ENCODE results near the gene CASP1. TPM values are rescaled to one million over a fixed set of nuclear protein-coding genes. Genes with fewer than 3 reads are reported as not detected.

CASP1 gene
- total and polyA plus RNA-seq, 2 experiments from 2014 or later = 0.12 TPM; not detected in 1

DNA sequence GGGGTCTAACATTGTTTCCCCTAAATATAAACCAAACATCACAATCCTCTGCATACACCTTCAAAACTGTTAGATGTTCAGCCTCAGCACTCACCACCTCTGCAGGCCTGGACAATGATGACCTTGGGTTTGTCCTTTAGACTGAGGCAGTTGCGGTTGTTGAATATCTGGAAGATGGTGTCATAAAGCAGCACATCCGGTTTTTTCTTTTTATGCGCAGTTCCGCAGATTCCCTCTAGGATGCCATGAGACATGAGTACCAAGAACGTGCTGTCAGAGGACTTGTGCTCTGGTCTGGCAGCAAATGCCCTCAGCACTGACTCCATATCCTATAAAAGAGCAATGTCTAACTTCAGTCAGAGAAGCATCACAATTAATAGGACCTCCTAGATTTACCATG is 34.8 kb downstream of the CASP1 start:
- H3K27me3 ChIP-seq = no peaks in the 10 kb centered on the region
- no peaks in the 10 kb centered on the region for H3K4me1 ChIP-seq (ENCODE audit: low read depth)
- DNase-seq (ENCODE audit: low read depth in 1 of 2, low spot score in 1 of 2) = no peak
- H3K9me3 ChIP-seq (ENCODE audit: low read depth) = no peaks in the 10 kb centered on the region
- TF ChIP-seq, protein P1, sequence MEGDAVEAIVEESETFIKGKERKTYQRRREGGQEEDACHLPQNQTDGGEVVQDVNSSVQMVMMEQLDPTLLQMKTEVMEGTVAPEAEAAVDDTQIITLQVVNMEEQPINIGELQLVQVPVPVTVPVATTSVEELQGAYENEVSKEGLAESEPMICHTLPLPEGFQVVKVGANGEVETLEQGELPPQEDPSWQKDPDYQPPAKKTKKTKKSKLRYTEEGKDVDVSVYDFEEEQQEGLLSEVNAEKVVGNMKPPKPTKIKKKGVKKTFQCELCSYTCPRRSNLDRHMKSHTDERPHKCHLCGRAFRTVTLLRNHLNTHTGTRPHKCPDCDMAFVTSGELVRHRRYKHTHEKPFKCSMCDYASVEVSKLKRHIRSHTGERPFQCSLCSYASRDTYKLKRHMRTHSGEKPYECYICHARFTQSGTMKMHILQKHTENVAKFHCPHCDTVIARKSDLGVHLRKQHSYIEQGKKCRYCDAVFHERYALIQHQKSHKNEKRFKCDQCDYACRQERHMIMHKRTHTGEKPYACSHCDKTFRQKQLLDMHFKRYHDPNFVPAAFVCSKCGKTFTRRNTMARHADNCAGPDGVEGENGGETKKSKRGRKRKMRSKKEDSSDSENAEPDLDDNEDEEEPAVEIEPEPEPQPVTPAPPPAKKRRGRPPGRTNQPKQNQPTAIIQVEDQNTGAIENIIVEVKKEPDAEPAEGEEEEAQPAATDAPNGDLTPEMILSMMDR (IDR thresholded peaks at IDR 0.05; ENCODE audit: low read depth, low read length) = no peak
- no peak overlapping the region for H3K4me3 ChIP-seq
- no peak overlapping the region for H3K27ac ChIP-seq
- no peaks in the 10 kb centered on the region for H3K36me3 ChIP-seq

DNA sequence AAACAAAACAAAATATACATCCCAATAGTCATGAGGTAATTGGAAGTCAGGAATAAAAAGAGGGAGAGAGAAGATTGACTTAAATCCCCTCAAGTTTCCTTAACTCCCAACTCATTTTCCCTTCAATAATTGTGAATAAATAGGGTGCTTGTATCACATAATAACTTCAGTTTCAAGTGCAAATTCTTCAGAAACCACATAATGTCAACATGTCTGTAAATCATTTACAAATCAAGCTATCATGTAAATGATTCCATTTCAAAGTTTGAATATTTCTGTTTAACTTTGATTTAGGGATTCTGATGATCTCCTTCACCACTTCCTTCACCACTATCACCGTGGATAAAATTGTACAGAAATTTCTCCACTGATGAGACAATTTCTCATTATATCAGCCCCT is 35.2 kb downstream of the CASP1 start:
- Histone ChIP-seq H3K36me3 (no peaks in the 10 kb centered on the region), H3K27me3 (no peaks in the 10 kb centered on the region), H3K4me1 (ENCODE audit: low read depth) (no peaks in the 10 kb centered on the region), H3K27ac (no peak overlapping the region), H3K4me3 (no peak overlapping the region), H3K9me3 (ENCODE audit: low read depth) (no peaks in the 10 kb centered on the region)
- TF ChIP-seq, protein P1 (IDR thresholded peaks at IDR 0.05; ENCODE audit: low read depth, low read length) = no peak
- no peak for DNase-seq (ENCODE audit: low read depth in 1 of 2, low spot score in 1 of 2)

DNA sequence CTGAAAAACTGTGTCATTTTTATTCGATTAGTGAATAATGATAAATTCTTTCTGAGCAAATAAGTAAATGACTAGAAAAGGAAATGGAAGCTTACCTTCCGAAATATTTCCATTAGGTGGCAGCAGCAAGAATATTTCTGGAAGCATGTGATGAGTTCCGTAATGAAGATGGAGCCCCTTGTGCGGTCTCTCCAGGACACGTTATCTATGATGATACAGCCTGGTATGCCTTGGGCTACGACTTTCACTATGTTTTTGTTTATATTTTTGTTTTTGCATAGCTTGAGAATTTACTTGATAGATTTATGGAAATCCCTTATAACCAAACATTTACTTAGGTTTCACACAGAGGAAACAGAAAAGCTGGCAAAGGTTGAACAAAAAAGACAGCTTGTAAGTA is 37.7 kb downstream of the CASP1 start:
- no peaks in the 10 kb centered on the region for H3K36me3 ChIP-seq
- peak in 1 of 2 donors; percentile 67 for DNase-seq (ENCODE audit: low read depth in 1 of 2, low spot score in 1 of 2)
- H3K27ac ChIP-seq = no peak overlapping the region
- no peaks in the 10 kb centered on the region for H3K9me3 ChIP-seq (ENCODE audit: low read depth)
- H3K4me3 ChIP-seq = no peak overlapping the region
- TF ChIP-seq, protein P1 (IDR thresholded peaks at IDR 0.05; ENCODE audit: low read depth, low read length) = peak; percentile 27
- no peaks in the 10 kb centered on the region for H3K27me3 ChIP-seq
- no peaks in the 10 kb centered on the region for H3K4me1 ChIP-seq (ENCODE audit: low read depth)

DNA sequence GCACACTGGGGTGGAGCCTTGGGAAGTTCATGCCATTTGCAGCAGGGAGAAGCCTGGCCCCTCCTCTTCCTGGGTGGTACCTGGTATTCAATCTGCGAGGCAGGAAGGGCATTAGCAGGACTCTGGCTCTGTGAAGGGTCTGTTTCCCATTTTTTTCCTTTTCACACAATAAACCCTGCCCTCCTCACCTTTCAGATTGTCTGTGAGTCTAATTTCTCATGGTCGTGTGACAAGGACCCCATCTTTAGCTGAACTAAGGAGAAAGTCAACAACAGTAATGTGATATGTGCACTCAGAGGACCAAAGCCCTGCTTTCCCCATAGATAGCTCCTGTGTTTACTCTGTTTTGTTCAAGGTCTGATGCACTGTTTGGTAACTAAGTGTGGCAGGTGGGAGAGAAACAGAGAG is 39.9 kb downstream of the CASP1 start:
- TF ChIP-seq, protein P1 (IDR thresholded peaks at IDR 0.05; ENCODE audit: low read depth, low read length) = no peak
- Histone ChIP-seq H3K27me3 (no peaks in the 10 kb centered on the region), H3K27ac (no peak overlapping the region), H3K4me1 (ENCODE audit: low read depth) (no peaks in the 10 kb centered on the region), H3K4me3 (no peak overlapping the region), H3K36me3 (no peaks in the 10 kb centered on the region), H3K9me3 (ENCODE audit: low read depth) (no peaks in the 10 kb centered on the region)
- no peak for DNase-seq (ENCODE audit: low read depth in 1 of 2, low spot score in 1 of 2)

DNA sequence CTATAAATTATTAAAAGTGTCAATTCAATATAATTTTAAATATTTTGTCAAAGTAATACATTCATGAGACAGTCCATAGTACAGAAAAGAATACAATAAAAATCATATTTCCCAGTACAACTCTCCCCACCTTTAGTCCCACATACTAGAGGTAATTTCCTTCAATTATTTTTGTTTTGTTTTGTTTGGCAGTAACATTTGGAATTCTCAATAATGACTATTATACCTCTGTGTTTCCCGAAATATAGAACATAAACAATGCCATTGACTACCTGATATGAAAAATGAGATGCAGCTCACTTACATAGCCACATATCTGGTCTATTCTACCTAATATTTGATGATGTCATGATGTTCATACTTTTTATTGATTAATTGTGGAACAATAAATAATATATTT is 42.2 kb downstream of the CASP1 start:
- no peaks in the 10 kb centered on the region for H3K36me3 ChIP-seq
- no peak overlapping the region for H3K4me3 ChIP-seq
- no peak overlapping the region for H3K27ac ChIP-seq
- TF ChIP-seq, protein P1 (IDR thresholded peaks at IDR 0.05; ENCODE audit: low read depth, low read length) = no peak
- no peak for DNase-seq (ENCODE audit: low read depth in 1 of 2, low spot score in 1 of 2)
- H3K9me3 ChIP-seq (ENCODE audit: low read depth) = no peaks in the 10 kb centered on the region
- no peaks in the 10 kb centered on the region for H3K4me1 ChIP-seq (ENCODE audit: low read depth)
- no peaks in the 10 kb centered on the region for H3K27me3 ChIP-seq

DNA sequence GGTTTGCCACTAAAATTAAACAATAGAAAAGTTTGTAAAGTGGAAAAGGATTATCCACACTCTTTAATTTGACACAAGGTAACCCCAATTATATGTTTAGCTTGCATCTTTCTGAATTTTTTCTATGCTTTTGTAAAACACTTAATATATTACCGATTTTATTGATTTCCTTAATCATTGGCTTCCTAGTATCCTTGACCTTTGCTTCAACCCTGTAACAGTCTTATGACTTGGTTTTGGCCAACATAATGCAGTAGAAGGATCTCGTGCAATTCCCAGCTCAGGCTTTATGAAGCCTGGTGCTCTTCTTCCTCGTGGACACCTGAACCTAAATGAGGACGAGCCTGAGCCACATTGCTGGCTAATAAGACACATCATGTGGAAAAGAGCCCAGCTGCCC is 43.0 kb downstream of the CASP1 start:
- DNase-seq (ENCODE audit: low read depth in 1 of 2, low spot score in 1 of 2) = no peak
- H3K4me3 ChIP-seq = no peak overlapping the region
- no peak overlapping the region for H3K27ac ChIP-seq
- H3K36me3 ChIP-seq = no peaks in the 10 kb centered on the region
- TF ChIP-seq, protein P1 (IDR thresholded peaks at IDR 0.05; ENCODE audit: low read depth, low read length) = no peak
- H3K9me3 ChIP-seq (ENCODE audit: low read depth) = no peaks in the 10 kb centered on the region
- H3K4me1 ChIP-seq (ENCODE audit: low read depth) = no peaks in the 10 kb centered on the region
- no peaks in the 10 kb centered on the region for H3K27me3 ChIP-seq
